OCI-LY1 (cell line): ENCODE results near the gene ANAPC13.

ENCODE experiments used
- H2AFZ ChIP-seq: fragments of 200-600 bp; sonication (generic), shearing (Covaris generic); 2 replicates; pipeline ENCODE4 v1.6.0; 2014; ENCODE audit warnings: antibody characterized with exemption, mild to moderate bottlenecking, low read length
- H3F3A ChIP-seq: fragments of 200-600 bp; sonication (generic), shearing (Covaris generic); 2 replicates; pipeline ENCODE4 v1.6.0; 2014; ENCODE audit warnings: mild to moderate bottlenecking, antibody characterized with exemption, low read length, moderate library complexity; ENCODE audit not compliant: insufficient read depth
- H3K27ac ChIP-seq: fragments of 200-600 bp; sonication (generic); 2 replicates; pipeline ENCODE4 v1.5.1; 2014; ENCODE audit warnings: low read length, mixed run types, mild to moderate bottlenecking, low read depth; ENCODE audit not compliant: poor library complexity, severe bottlenecking
- H3K27me3 ChIP-seq: fragments of 200-600 bp; sonication (generic); 2 replicates; pipeline ENCODE4 v1.6.0; 2014; ENCODE audit warnings: antibody characterized with exemption, mild to moderate bottlenecking, low read length, moderate library complexity; ENCODE audit not compliant: insufficient read depth
- H3K36me3 ChIP-seq: fragments of 200-600 bp; sonication (generic); 2 replicates; pipeline ENCODE4 v1.6.1; 2014; ENCODE audit warnings: mild to moderate bottlenecking, antibody characterized with exemption, low read length, moderate library complexity, mixed read lengths; ENCODE audit not compliant: insufficient read depth
- H3K4me1 ChIP-seq: fragments of 200-600 bp; sonication (generic); 2 replicates; pipeline ENCODE4 v1.5.1; 2014; ENCODE audit warnings: mild to moderate bottlenecking, low read length, moderate library complexity; ENCODE audit not compliant: insufficient read depth, severe bottlenecking
- H3K4me2 ChIP-seq: fragments of 200-600 bp; sonication (generic), shearing (Covaris generic); 2 replicates; pipeline ENCODE4 v1.6.1; 2014; ENCODE audit warnings: low read length
- H3K4me3 ChIP-seq: fragments of 200-600 bp; sonication (generic); 2 replicates; pipeline ENCODE4 v1.5.1; 2014; ENCODE audit warnings: low read length, low read depth, mild to moderate bottlenecking, mixed read lengths; ENCODE audit not compliant: poor library complexity, severe bottlenecking
- H3K79me2 ChIP-seq: fragments of 200-600 bp; shearing (Covaris generic); 2 replicates; pipeline ENCODE4 v1.6.1; 2016; ENCODE audit warnings: mixed run types, low read length, mixed read lengths; ENCODE audit not compliant: insufficient read depth
- H3K9ac ChIP-seq: fragments of 200-600 bp; sonication (generic), shearing (Covaris generic); 2 replicates; pipeline ENCODE4 v1.6.1; 2014; ENCODE audit warnings: mild to moderate bottlenecking, low read length, mixed read lengths
- H3K9me2 ChIP-seq: fragments of 200-600 bp; sonication (generic), shearing (Covaris generic); 2 replicates; pipeline ENCODE4 v1.6.1; 2014; ENCODE audit warnings: low read depth, mild to moderate bottlenecking, low read length, mixed read lengths
- H3K9me3 ChIP-seq: fragments of 200-600 bp; shearing (Covaris generic); 2 replicates; pipeline ENCODE4 v1.6.1; 2014; ENCODE audit warnings: low read length, mixed read lengths
- H4K20me1 ChIP-seq: fragments of 200-600 bp; sonication (generic), shearing (Covaris generic); 2 replicates; pipeline ENCODE4 v1.6.0; 2016; ENCODE audit warnings: mild to moderate bottlenecking, low read length; ENCODE audit not compliant: insufficient read depth
- CTCF ChIP-seq: fragments of 200-600 bp; sonication (generic), shearing (Covaris generic); IDR thresholded peaks from 2 replicates; pipeline ENCODE4 v1.5.1; 2017; ENCODE audit warnings: mild to moderate bottlenecking, antibody characterized with exemption, low read length, moderate library complexity, mixed read lengths
- EZH2 ChIP-seq: fragments of 200-600 bp; sonication (generic), shearing (Covaris generic); IDR thresholded peaks from 2 replicates; pipeline ENCODE4 v1.8.0; 2017; ENCODE audit warnings: borderline replicate concordance, mixed run types, mild to moderate bottlenecking, antibody characterized with exemption, low read length, moderate library complexity, mixed read lengths

ANAPC13 gene

GRCh38 chr3:134458406-134458945 is 27.3 kb downstream of the ANAPC13 start:
- Histone ChIP-seq H4K20me1 (no peaks in the 10 kb centered on the region), H3K4me2 (no peak overlapping the region), H3K4me3 (no peak overlapping the region), H3F3A (no peaks in the 10 kb centered on the region), H3K9me3 (no peaks in the 10 kb centered on the region), H3K27ac (no peak overlapping the region), H3K79me2 (no peaks in the 10 kb centered on the region), H2AFZ (no peak overlapping the region), H3K9me2 (no peaks in the 10 kb centered on the region), H3K9ac (no peak overlapping the region), H3K27me3 (no peaks in the 10 kb centered on the region; the same call in 1 of the 2 replicates), H3K4me1 (no peaks in the 10 kb centered on the region), H3K36me3 (no peaks in the 10 kb centered on the region)
- no peak for TF ChIP-seq EZH2
- no peak for TF ChIP-seq CTCF

- no peaks in the 10 kb centered on the region for H3K79me2 ChIP-seq
- no peaks in the 10 kb centered on the region for H3K9me2 ChIP-seq
- no peak overlapping the region for H2AFZ ChIP-seq
- no peaks in the 10 kb centered on the region; the same call in 1 of the 2 replicates for H3K27me3 ChIP-seq
- H3K4me2 ChIP-seq, result no peak overlapping the region
- H3K9me3 ChIP-seq, result no peaks in the 10 kb centered on the region
- H3K27ac ChIP-seq, result no peak overlapping the region
- H3K4me3 ChIP-seq, result no peak overlapping the region
- no peaks in the 10 kb centered on the region for H3F3A ChIP-seq
- H4K20me1 ChIP-seq, result no peaks in the 10 kb centered on the region
- TF ChIP-seq EZH2, result no peak
- TF ChIP-seq CTCF, result no peak
- no peaks in the 10 kb centered on the region for H3K4me1 ChIP-seq
- H3K36me3 ChIP-seq, result no peaks in the 10 kb centered on the region
- no peak overlapping the region for H3K9ac ChIP-seq
Observed at GRCh38 chr3:134457376-134458074, 28.3 kb downstream of the ANAPC13 start.

- no peak overlapping the region for H2AFZ ChIP-seq
- no peak overlapping the region for H3K27ac ChIP-seq
- no peak overlapping the region for H3K4me3 ChIP-seq
- no peaks in the 10 kb centered on the region for H3K79me2 ChIP-seq
- no peaks in the 10 kb centered on the region for H3K27me3 ChIP-seq
- no peaks in the 10 kb centered on the region for H3K36me3 ChIP-seq
- no peaks in the 10 kb centered on the region for H3F3A ChIP-seq
- H3K4me2 ChIP-seq, result no peak overlapping the region
- TF ChIP-seq CTCF, result peak; percentile 33
- no peak for TF ChIP-seq EZH2
- no peaks in the 10 kb centered on the region for H3K9me3 ChIP-seq
- H3K9me2 ChIP-seq, result no peaks in the 10 kb centered on the region
- no peaks in the 10 kb centered on the region for H4K20me1 ChIP-seq
- no peaks in the 10 kb centered on the region for H3K4me1 ChIP-seq
- no peak overlapping the region for H3K9ac ChIP-seq
Observed at GRCh38 chr3:134453631-134454030, 32.2 kb downstream of the ANAPC13 start.
